Lower leg skin (tissue), 4 donors: ENCODE results near the gene MGAT3. TPM values are rescaled to one million over a fixed set of nuclear protein-coding genes. Genes with fewer than 3 reads are reported as not detected.

Experiments used
- DNase-seq, 2 donors: peaks; one replicate each; pipeline ENCODE4 v3.0.0-alpha.2; 2019; ENCODE audit warnings: low spot score in 2 of 2
- H3K4me3 ChIP-seq: fragments of 200-600 bp; sonication (generic); 2 replicates; pipeline ENCODE4 v1.5.1; 2017; ENCODE audit warnings: mild to moderate bottlenecking, low read depth; ENCODE audit not compliant: poor library complexity, severe bottlenecking
- CTCF ChIP-seq, 3 donors: fragments of 450-650 bp; IDR thresholded peaks; one replicate each; pipeline ENCODE4 v1.5.1; 2016; ENCODE audit warnings: antibody characterized with exemption in 3 of 3, mild to moderate bottlenecking in 3 of 3, moderate library complexity in 2 of 3
- POLR2A ChIP-seq, 2 donors: fragments of 450-650 bp; IDR thresholded peaks; one replicate each; pipeline ENCODE4 v1.6.1; 2016 to 2017; ENCODE audit warnings: antibody characterized with exemption in 2 of 2, mild to moderate bottlenecking in 1 of 2, moderate library complexity in 1 of 2
- WGBS, 2 donors: methylation state at CpG; one replicate each; pipeline ENCODE4 v1.1.5; 2018; 5-methylcytosine and 5-hydroxymethylcytosine counted together
- intact Hi-C: fragments of 100-400 bp; cut with DNase I; formaldehyde crosslinking; loops from one replicate; pipeline ENCODE4 v1.15.0; 2023; ENCODE audit warnings: low total_unique reads
- total RNA-seq, 4 donors: library from RNA; depleted of rRNA; stranded (reverse); fragments of >200 nt; gene quantifications; one replicate each; pipeline ENCODE4 v1.1.0, GENCODE V29; 2016

MGAT3 gene
- total RNA-seq, 4 donors from 2014 or later, result 1.2 to 5.5 (median 3.2) TPM

- intact Hi-C loops, result loop anchor here (10.0 kb wide), 2 partner anchors 487 to 807 kb away; partner anchors contain the start of gene ADSL
- 64 to 77% methylated on average over 2 of the region's 2 CpGs for WGBS, 2 donors
- no peak overlapping the region for H3K4me3 ChIP-seq
- no peak for DNase-seq
- TF ChIP-seq CTCF (IDR thresholded peaks at IDR 0.05), result no peak
- TF ChIP-seq POLR2A (IDR thresholded peaks at IDR 0.05), result no peak
These were observed 81.2 kb downstream of the MGAT3 start for GRCh38 chr22:39537975-39538374.

Other genes starting within 250 kb of the MGAT3 start
- 10 to 100 TPM; 12.2 to 22.3 (median 17.5) TPM for gene PDGFB, start 212.0 kb upstream of the MGAT3 start, total RNA-seq
- 1,000 to 10,000 TPM; 2,414 to 3,362 (median 2,993) TPM for gene RPL3, start 137.4 kb upstream of the MGAT3 start, total RNA-seq
- 10 to 100 TPM; 25.5 to 51.3 (median 38.9) TPM for gene SYNGR1, start 107.0 kb upstream of the MGAT3 start, total RNA-seq
- 10 to 100 TPM; 24.1 to 35.9 (median 29.8) TPM for gene TAB1, start 57.2 kb upstream of the MGAT3 start, total RNA-seq
- 10 to 100 TPM; 12.8 to 27.1 (median 20.2) TPM for gene MIEF1, start 45.3 kb downstream of the MGAT3 start, total RNA-seq
- 100 to 1,000 TPM; 214 to 336 (median 309) TPM for gene ATF4, start 63.5 kb downstream of the MGAT3 start, total RNA-seq
- 100 to 1,000 TPM in 3 of 4 donors, 10 to 100 TPM in 1; 93.4 to 157 (median 121) TPM for gene RPS19BP1, start 75.7 kb downstream of the MGAT3 start, total RNA-seq
- under 1 TPM; 0.13 to 0.27 (median 0.21) TPM for gene CACNA1I, start 113.7 kb downstream of the MGAT3 start, total RNA-seq